Duodenal mucosa (tissue), 2 donors: ENCODE data around the gene KCNH1.

ENCODE experiments used
- H3K27ac ChIP-seq: one replicate; pipeline ENCODE4 v1.7.0; 2013; ENCODE audit warnings: low read depth, low read length
- H3K27me3 ChIP-seq, 2 donors: one replicate each; pipeline ENCODE4 v1.7.0; 2013; ENCODE audit warnings: low read length in 2 of 2, control low read depth in 1 of 2; ENCODE audit not compliant: insufficient read depth in 2 of 2, control insufficient read depth in 1 of 2
- H3K36me3 ChIP-seq, 2 donors: one replicate each; pipeline ENCODE4 v1.7.0; 2013; ENCODE audit warnings: low read length in 2 of 2, control low read depth in 1 of 2; ENCODE audit not compliant: insufficient read depth in 2 of 2, control insufficient read depth in 1 of 2
- H3K4me1 ChIP-seq, 2 donors: one replicate each; pipeline ENCODE4 v1.7.0; 2013; ENCODE audit warnings: low read length in 2 of 2, control low read depth in 1 of 2; ENCODE audit not compliant: insufficient read depth in 2 of 2, control insufficient read depth in 1 of 2
- H3K4me3 ChIP-seq, 2 donors: one replicate each; pipeline ENCODE4 v1.7.0; 2013; ENCODE audit warnings: low read length in 2 of 2, low read depth in 1 of 2
- H3K9ac ChIP-seq, 2 donors: one replicate each; pipeline ENCODE4 v1.7.0; 2013; ENCODE audit warnings: low read length in 2 of 2, low read depth in 1 of 2
- H3K9me3 ChIP-seq, 2 donors: one replicate each; pipeline ENCODE4 v1.7.0; 2013; ENCODE audit warnings: low read length in 2 of 2, control low read depth in 1 of 2; ENCODE audit not compliant: control insufficient read depth in 1 of 2

Gene KCNH1

GRCh38 chr1:210686841-210687240 lies 447.1 kb downstream of the KCNH1 start:
- no peaks in the 10 kb centered on the region for H3K4me1 ChIP-seq
- no peak overlapping the region for H3K27ac ChIP-seq
- H3K4me3 ChIP-seq, result no peak overlapping the region
- no peak overlapping the region for H3K9ac ChIP-seq
- H3K27me3 ChIP-seq, result no peaks in the 10 kb centered on the region
- H3K36me3 ChIP-seq, result no peaks in the 10 kb centered on the region
- no peaks in the 10 kb centered on the region for H3K9me3 ChIP-seq

- Histone ChIP-seq H3K27ac (no peak overlapping the region), H3K4me3 (no peak overlapping the region), H3K9ac (no peak overlapping the region), H3K4me1 (no peaks in the 10 kb centered on the region), H3K9me3 (no peaks in the 10 kb centered on the region), H3K36me3 (no peaks in the 10 kb centered on the region), H3K27me3 (no peaks in the 10 kb centered on the region)
These were observed 448.7 kb downstream of the KCNH1 start for GRCh38 chr1:210685295-210685650.

GRCh38 chr1:210684466-210685294 lies 449.3 kb downstream of the KCNH1 start:
- Histone ChIP-seq H3K9ac (no peak overlapping the region), H3K27me3 (no peaks in the 10 kb centered on the region), H3K27ac (no peak overlapping the region), H3K9me3 (no peaks in the 10 kb centered on the region), H3K4me3 (no peak overlapping the region), H3K4me1 (no peaks in the 10 kb centered on the region), H3K36me3 (no peaks in the 10 kb centered on the region)

GRCh38 chr1:210683403-210684047 lies 450.4 kb downstream of the KCNH1 start:
- Histone ChIP-seq H3K9me3 (no peaks in the 10 kb centered on the region), H3K4me1 (no peaks in the 10 kb centered on the region), H3K27me3 (no peaks in the 10 kb centered on the region)

GRCh38 chr1:210681158-210681557 lies 452.8 kb downstream of the KCNH1 start:
- no peak overlapping the region for H3K4me3 ChIP-seq

More at GRCh38 chr1:210683403-210684047, 450.4 kb downstream of the KCNH1 start:
- Histone ChIP-seq H3K9ac (no peak overlapping the region), H3K36me3 (no peaks in the 10 kb centered on the region), H3K4me3 (no peak overlapping the region), H3K27ac (no peak overlapping the region)

GRCh38 chr1:210678306-210678705 lies 455.6 kb downstream of the KCNH1 start:
- Histone ChIP-seq H3K36me3 (no peaks in the 10 kb centered on the region), H3K4me3 (no peak overlapping the region), H3K27me3 (no peaks in the 10 kb centered on the region), H3K4me1 (no peaks in the 10 kb centered on the region), H3K9me3 (no peaks in the 10 kb centered on the region), H3K9ac (no peak overlapping the region), H3K27ac (no peak overlapping the region)

More at GRCh38 chr1:210681158-210681557, 452.8 kb downstream of the KCNH1 start:
- Histone ChIP-seq H3K27me3 (no peaks in the 10 kb centered on the region), H3K9me3 (no peaks in the 10 kb centered on the region), H3K27ac (no peak overlapping the region), H3K4me1 (no peaks in the 10 kb centered on the region), H3K9ac (no peak overlapping the region), H3K36me3 (no peaks in the 10 kb centered on the region)

GRCh38 chr1:210677533-210677932 lies 456.4 kb downstream of the KCNH1 start:
- no peak overlapping the region for H3K9ac ChIP-seq
- no peak overlapping the region for H3K27ac ChIP-seq
- H3K27me3 ChIP-seq, result no peaks in the 10 kb centered on the region
- no peaks in the 10 kb centered on the region for H3K36me3 ChIP-seq
- H3K4me3 ChIP-seq, result no peak overlapping the region
- H3K4me1 ChIP-seq, result no peaks in the 10 kb centered on the region
- H3K9me3 ChIP-seq, result no peaks in the 10 kb centered on the region

- no peak overlapping the region for H3K27ac ChIP-seq
- no peak overlapping the region for H3K4me3 ChIP-seq
- H3K27me3 ChIP-seq, result no peaks in the 10 kb centered on the region
- no peak overlapping the region for H3K9ac ChIP-seq
- no peaks in the 10 kb centered on the region for H3K9me3 ChIP-seq
- no peaks in the 10 kb centered on the region for H3K4me1 ChIP-seq
- no peaks in the 10 kb centered on the region for H3K36me3 ChIP-seq
These were observed 457.4 kb downstream of the KCNH1 start for GRCh38 chr1:210676539-210676938.

- Histone ChIP-seq H3K36me3 (no peaks in the 10 kb centered on the region), H3K9ac (no peak overlapping the region), H3K27ac (no peak overlapping the region), H3K27me3 (no peaks in the 10 kb centered on the region), H3K4me3 (no peak overlapping the region), H3K9me3 (no peaks in the 10 kb centered on the region), H3K4me1 (no peaks in the 10 kb centered on the region)
These were observed 459.8 kb downstream of the KCNH1 start for GRCh38 chr1:210674151-210674550.

- Histone ChIP-seq H3K27me3 (no peaks in the 10 kb centered on the region), H3K4me1 (no peaks in the 10 kb centered on the region), H3K4me3 (no peak overlapping the region), H3K36me3 (no peaks in the 10 kb centered on the region), H3K27ac (no peak overlapping the region), H3K9me3 (no peaks in the 10 kb centered on the region), H3K9ac (no peak overlapping the region)
These were observed 464.0 kb downstream of the KCNH1 start for GRCh38 chr1:210669951-210670350.
